Endothelial cell of umbilical vein (primary cell): ENCODE data around the gene HDAC4.

Source experiments
- EZH2 ChIP-seq: IDR thresholded peaks from 2 replicates; pipeline ENCODE4 v1.6.1; 2012; ENCODE audit warnings: borderline replicate concordance, low read depth, mild to moderate bottlenecking, moderate library complexity, low read length, inconsistent platforms; ENCODE audit not compliant: severe bottlenecking
- MYC ChIP-seq: IDR thresholded peaks from one replicate; pipeline ENCODE4 v1.6.1; 2011; ENCODE audit warnings: mild to moderate bottlenecking, low read depth, low read length
- POLR2A ChIP-seq: IDR thresholded peaks from 2 replicates; pipeline ENCODE4 v1.6.1; 2012; ENCODE audit warnings: low read depth, mild to moderate bottlenecking, control low read depth, low read length
- POLR2AphosphoS5 ChIP-seq: IDR thresholded peaks from 2 replicates; pipeline ENCODE4 v1.6.1; 2012; ENCODE audit warnings: low read depth, mild to moderate bottlenecking, control low read depth, low read length, moderate library complexity; ENCODE audit not compliant: insufficient read depth
- TF ChIP-seq, protein P1 (sequence below), 2 donors: IDR thresholded peaks; 1 replicate in 1 of 2; 2 replicates in 1 of 2; pipeline ENCODE4 v1.5.1; 2011; ENCODE audit warnings: low read length in 2 of 2, mild to moderate bottlenecking in 2 of 2, moderate library complexity in 2 of 2, control low read depth in 1 of 2, inconsistent platforms in 1 of 2, low read depth in 1 of 2; ENCODE audit not compliant: insufficient read depth in 1 of 2; ENCODE audit errors: extremely low read depth in 1 of 2
- TF ChIP-seq, protein P2 (sequence below): IDR thresholded peaks from 2 replicates; pipeline ENCODE4 v1.6.1; 2011; ENCODE audit not compliant: insufficient read depth, insufficient read length

DNA sequence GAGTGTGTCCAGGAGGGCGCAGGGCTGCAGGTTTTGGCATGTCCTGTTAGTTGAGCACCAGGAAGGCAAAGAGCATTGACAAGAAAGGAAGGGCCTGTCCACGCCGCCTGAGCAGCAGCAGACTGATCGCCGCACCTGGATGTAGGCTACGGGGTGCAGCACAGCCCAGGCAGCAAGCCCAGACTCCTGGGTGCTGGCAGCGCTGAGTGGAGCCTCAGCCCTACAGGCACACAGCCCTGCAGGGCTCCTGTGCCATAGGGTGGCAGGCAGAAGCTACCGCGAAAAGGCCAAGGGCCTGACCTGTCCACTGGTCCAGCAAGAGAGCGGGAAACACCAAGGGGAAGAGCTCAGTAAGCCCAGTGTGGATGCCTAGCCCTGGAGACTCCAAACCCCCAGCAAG, 198.0 kb downstream of the HDAC4 start:
- TF ChIP-seq, protein P1, sequence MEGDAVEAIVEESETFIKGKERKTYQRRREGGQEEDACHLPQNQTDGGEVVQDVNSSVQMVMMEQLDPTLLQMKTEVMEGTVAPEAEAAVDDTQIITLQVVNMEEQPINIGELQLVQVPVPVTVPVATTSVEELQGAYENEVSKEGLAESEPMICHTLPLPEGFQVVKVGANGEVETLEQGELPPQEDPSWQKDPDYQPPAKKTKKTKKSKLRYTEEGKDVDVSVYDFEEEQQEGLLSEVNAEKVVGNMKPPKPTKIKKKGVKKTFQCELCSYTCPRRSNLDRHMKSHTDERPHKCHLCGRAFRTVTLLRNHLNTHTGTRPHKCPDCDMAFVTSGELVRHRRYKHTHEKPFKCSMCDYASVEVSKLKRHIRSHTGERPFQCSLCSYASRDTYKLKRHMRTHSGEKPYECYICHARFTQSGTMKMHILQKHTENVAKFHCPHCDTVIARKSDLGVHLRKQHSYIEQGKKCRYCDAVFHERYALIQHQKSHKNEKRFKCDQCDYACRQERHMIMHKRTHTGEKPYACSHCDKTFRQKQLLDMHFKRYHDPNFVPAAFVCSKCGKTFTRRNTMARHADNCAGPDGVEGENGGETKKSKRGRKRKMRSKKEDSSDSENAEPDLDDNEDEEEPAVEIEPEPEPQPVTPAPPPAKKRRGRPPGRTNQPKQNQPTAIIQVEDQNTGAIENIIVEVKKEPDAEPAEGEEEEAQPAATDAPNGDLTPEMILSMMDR (IDR thresholded peaks at IDR 0.05; ENCODE audit: extremely low read depth in 1 of 2, insufficient read depth in 1 of 2, low read depth in 1 of 2, low read length in 2 of 2) = no peak
- TF ChIP-seq POLR2AphosphoS5 = no peak
- TF ChIP-seq, protein P2, sequence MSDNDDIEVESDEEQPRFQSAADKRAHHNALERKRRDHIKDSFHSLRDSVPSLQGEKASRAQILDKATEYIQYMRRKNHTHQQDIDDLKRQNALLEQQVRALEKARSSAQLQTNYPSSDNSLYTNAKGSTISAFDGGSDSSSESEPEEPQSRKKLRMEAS = no peak
- TF ChIP-seq EZH2 = no peak
- no peak for TF ChIP-seq POLR2A
- no peak for TF ChIP-seq MYC
